NCI-H2029 (cell line): ENCODE results near the gene VWA5B1.

Experiments
- DNase-seq: peaks from one replicate; lab custom pipeline; 2025; lab: John Stamatoyannopoulos, UW

VWA5B1 gene

DNA sequence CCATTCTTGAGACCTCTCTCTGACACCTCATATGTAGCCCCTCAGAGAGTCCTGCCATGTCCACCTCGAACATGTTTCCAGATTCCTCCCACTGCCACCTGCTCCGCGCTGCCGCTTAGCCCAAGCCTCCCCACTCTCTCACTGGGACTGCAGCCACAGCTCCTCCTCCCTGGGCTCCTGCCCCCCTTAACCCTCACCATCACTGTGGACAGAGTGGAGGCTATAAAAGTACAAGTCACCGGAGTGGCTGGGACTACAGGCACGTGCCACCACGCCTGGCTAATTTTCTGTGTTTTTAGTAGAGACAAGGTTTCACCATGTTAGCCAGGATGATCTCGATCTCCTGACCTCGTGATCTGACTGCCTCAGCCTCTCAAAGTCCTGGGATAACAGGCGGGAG is 77.0 kb downstream of the VWA5B1 start:
- no peak for DNase-seq

GRCh38 chr1:20368866-20369470 is 78.3 kb downstream of the VWA5B1 start:
- DNase-seq = no peak

DNA sequence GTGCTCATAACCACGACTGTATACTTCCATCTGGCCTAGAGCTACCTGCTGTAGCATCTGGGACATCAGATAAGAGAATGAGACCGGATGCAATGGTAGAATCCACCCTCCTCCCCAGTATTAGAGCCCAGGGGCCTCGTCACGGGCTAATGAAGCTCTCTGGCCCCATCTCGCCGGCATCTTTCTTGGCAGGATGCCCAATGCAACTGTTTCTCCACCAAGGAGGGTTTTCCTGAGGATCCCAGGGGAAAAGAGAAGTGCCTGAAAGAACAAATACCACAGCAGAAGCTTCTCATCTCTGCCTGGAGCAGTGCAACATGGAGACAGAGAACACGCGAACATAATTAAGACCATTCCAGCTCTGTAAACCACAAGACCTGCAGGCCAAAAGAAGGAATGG is 80.0 kb downstream of the VWA5B1 start:
- DNase-seq = no peak

DNA sequence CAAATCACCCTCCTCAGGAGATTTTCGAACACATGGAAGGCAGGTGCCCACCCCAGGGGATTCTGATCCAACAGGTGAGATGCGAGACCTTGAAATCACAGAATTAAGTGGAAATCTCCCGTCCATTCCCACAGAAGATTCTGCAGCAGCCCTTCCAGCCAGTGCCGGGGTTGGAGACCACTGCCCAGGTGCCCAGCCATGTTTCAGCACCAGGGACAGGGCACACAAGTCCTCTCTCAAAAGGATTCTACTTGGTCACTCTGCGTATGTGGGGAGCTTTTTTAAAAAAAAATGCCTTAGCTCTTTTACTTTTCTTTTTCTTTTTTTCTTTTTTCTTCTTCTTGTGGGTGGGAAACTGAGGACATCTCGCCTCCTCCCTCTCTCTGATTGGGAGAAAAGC is 80.7 kb downstream of the VWA5B1 start:
- no peak for DNase-seq

- DNase-seq = no peak
Observed at GRCh38 chr1:20371883-20372282, 81.2 kb downstream of the VWA5B1 start.

- DNase-seq = no peak
Observed at GRCh38 chr1:20372676-20373075, 82.0 kb downstream of the VWA5B1 start.

GRCh38 chr1:20373286-20373685 is 82.6 kb downstream of the VWA5B1 start:
- DNase-seq = no peak

GRCh38 chr1:20373764-20374163 is 83.1 kb downstream of the VWA5B1 start:
- no peak for DNase-seq

GRCh38 chr1:20375563-20375962 is 84.9 kb downstream of the VWA5B1 start:
- DNase-seq = no peak

DNA sequence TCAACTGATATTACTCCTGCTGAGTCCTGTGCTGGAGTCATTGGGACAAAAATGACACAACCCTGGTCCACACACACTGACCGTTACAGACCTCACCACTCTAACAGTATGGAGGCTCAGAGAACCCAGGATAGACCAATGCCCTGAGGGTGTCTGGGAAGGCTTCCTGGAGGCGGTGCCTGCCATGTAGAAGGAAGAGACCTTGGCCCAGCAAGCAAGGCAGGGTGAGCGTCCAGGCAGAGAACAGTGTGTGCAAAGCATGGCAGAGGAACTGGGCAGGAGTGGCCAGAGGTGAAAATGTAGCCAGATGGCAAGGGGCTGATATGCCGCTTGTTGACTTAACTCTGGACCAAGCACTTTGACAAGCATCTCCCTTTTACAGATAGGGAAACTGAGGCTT is 85.5 kb downstream of the VWA5B1 start:
- no peak for DNase-seq

DNA sequence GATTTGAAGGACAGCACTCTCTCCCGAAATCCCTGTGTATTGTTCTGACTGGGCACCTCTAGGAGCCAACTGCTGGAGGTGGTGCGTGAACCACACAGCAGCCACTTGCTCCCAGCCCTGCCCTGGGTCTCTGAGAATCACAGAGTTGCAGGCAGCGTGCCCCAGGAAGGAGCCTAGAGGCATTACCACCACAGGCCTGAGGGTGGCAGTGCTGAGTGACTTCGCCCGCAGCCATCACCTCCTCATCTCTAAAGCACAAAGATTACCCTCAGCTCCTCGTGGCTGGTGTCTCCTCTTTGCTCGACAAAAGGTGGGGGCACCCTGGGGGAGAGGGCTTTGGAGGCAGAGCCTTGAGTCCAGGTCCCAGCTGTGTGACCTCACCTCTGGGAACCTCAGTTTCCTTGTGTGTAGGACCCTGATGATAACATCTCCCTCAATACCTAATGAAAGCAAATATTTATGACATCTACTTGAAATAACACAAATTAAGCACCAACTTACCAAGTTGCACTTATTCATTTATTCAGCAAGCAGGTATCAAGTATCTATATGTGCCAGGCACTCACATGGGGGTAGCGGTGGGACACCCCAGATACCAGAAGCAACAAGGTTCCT is 86.3 kb downstream of the VWA5B1 start:
- DNase-seq = no peak

GRCh38 chr1:20377516-20378270 is 87.0 kb downstream of the VWA5B1 start:
- no peak for DNase-seq

DNA sequence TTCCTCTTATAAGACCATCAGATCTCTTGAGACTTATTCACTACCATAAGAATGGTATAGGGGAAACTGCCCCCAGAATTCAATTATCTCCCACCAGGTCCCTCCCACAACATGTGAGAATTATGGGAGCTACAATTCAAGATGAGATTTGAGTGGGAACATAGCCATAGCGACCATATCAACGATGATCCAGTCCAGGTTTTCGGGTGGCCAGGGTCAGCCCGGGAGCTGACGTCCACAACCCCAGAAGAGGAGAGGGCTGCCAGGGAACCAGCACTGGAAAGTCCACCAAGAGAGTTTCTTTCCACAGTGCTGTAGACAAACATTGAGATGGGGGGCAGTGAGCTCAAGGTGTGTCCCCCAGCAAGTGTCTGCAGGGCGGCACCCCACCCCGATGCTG is 88.4 kb downstream of the VWA5B1 start:
- no peak for DNase-seq

DNA sequence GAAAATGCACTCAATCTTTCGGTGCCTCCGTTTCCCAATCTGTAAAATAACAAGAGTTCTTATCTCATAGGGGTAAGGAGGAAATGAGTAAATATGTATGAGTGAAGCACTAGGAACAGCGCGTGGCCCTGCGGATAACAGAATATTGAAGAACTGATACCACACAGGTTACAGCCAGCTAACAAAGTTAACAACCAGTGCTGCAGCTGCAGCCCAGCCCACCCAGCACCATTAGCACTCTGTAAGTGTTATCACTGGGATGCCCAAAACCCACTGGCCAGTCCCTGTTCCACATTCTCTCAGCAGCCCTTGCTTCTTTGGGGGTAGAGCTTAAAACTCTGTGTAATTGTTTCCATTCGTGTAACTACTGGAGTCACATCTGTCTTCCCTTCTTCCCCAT is 89.5 kb downstream of the VWA5B1 start:
- DNase-seq = no peak

- DNase-seq = no peak
Observed at GRCh38 chr1:20380616-20381035, 90.0 kb downstream of the VWA5B1 start.

DNA sequence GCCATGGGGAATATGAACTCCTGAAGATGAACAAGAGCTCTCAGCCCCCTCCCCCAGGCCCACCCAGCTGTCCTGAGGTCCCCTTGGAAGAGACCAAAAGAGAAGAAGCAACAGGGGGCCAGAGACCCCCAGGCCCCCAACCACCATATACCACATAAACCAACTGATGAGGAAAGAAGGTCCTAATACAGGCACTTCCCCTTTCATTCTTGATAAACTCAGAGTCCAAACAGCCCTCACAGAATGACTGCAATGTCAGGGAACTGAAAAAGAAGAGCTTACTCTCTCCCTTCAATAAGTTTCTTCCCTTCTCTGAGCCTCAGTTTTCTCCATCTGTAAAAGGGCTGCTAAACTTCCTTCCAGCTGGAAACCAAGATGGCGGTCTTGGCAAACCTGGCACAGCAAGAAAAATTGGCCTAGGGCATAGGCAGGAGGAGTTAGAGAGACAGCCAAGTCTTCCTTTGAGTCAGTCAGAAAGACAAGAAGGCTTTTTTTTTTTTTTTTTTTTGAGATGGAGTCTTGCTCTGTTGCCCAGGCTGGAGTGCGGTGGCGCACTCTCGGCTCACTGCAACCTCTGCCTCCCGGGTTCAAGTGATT is 90.5 kb downstream of the VWA5B1 start:
- no peak for DNase-seq

DNA sequence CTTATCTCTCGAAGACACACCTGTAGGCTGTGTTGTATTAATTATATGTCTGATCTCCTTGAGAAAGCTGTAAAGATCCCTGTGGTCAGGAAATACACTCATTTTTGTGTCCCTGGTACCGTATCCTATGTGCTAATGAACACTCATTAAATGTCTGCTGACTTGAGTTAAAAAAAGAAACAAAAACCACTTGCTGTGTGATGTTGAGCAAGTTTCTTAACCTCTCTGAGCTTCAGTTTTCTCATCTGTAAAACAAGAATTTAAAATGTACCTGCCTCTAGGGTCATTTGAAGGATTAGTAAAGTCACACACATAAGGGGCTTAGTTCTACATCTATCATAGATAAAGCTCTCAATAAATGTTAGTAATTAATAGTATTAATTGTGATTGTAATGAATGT is 91.3 kb downstream of the VWA5B1 start:
- DNase-seq = no peak

DNA sequence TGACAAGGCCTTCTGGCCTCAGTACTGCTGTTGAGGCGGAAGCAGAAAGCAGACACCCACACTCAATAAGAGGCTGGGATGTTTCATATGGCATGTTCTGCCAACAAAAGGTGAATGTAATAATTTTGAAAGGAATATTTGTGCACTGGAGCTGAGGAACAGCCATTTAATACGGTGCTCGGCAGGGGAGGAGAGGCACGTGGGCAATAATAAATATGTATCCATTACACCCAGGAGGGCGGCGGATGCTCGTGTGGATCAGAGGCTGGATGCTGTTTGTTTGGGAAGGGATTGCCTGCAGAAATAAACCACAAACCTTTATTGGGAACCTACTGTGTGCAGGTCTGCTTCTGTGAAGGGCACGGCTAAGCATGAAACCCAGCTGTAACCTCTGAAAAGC is 92.0 kb downstream of the VWA5B1 start:
- no peak for DNase-seq

DNA sequence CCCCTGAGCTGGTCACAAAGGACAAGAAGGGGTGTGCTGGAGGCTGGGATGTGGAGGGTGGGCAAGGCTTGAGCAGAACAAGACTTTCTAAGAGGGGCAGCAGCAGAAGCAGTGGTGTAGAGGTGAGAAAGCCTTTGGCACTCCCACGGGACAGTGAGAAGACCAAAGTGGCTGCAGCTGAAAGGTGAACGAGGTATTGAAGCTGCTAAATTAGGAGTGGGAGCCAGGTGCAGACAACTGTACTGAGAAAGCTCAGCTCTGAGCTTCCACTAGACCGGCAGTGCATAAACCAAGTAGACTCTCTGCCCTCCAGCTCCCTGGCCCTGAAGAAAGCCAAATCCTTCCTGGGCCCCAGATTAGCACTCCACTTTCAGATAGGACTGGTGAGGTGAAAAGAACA is 93.0 kb downstream of the VWA5B1 start:
- no peak for DNase-seq

DNA sequence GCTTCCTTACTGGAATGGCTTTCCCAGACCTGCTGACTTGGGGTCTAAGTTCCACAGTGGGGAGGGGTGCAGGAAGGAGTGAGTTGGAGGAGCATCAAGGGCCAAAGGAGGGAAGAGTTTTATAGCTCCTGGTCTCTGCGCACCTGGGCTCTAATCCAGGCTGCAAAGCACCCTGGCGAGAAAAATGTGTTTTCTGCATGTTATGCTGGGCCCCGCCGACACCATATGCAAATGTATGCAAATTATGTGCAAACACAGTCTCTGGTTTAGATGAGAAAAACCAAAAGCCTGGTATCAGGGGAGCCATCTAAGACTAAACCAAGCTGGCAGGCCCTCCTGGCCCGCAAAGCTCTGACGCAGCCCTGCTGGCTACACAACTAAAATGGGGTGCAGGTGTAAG is 95.0 kb downstream of the VWA5B1 start:
- no peak for DNase-seq

- no peak for DNase-seq
Observed at GRCh38 chr1:20386323-20387081, 95.8 kb downstream of the VWA5B1 start.

DNA sequence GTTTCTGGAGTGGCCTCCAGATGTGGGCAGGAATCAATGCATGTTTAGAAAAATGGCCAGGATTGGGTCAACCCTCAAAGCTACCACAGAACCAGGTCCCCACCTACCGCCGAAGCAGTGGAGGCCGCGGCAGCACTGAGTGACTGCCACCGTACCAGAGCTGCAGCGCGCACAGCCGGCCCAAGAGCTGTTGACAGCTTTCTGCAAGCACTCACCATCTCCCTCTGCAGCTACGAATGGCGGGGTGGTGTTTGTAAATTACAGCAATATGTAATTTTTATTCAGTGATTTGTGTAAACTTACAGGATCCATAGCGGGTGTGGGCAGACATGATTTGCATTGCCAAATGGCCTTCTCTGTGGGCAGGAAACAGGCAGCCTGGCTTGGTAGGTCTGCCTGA is 98.9 kb downstream of the VWA5B1 start:
- DNase-seq = no peak
